GM21381 (cell line): ENCODE data around the gene DSCAM.

Source experiments
- ATAC-seq: cut with Tn5 transposase; IDR thresholded peaks from one replicate; pipeline ENCODE4 v1.9.1; 2021; ENCODE audit warnings: mild to moderate bottlenecking, moderate library complexity; ENCODE audit not compliant: unreplicated experiment

The DSCAM gene

GRCh38 chr21:40839521-40839920 lies 7.4 kb downstream of the DSCAM start:
- ATAC-seq, result no peak

GRCh38 chr21:40837456-40837855 lies 9.5 kb downstream of the DSCAM start:
- no peak for ATAC-seq

GRCh38 chr21:40835184-40835694 lies 11.7 kb downstream of the DSCAM start:
- ATAC-seq, result no peak

GRCh38 chr21:40833184-40833583 lies 13.8 kb downstream of the DSCAM start:
- ATAC-seq, result no peak

- ATAC-seq, result no peak
Measured at GRCh38 chr21:40832316-40832715, 14.6 kb downstream of the DSCAM start.

- no peak for ATAC-seq
Measured at GRCh38 chr21:40830836-40831235, 16.1 kb downstream of the DSCAM start.

- ATAC-seq, result no peak
Measured at GRCh38 chr21:40829791-40830190, 17.2 kb downstream of the DSCAM start.

GRCh38 chr21:40829308-40829707 lies 17.6 kb downstream of the DSCAM start:
- no peak for ATAC-seq

GRCh38 chr21:40827509-40827908 lies 19.4 kb downstream of the DSCAM start:
- ATAC-seq, result no peak

- no peak for ATAC-seq
Measured at GRCh38 chr21:40819071-40819900, 27.7 kb downstream of the DSCAM start.

- ATAC-seq, result no peak
Measured at GRCh38 chr21:40813918-40814317, 33.0 kb downstream of the DSCAM start.

GRCh38 chr21:40809673-40810197 lies 37.2 kb downstream of the DSCAM start:
- no peak for ATAC-seq

GRCh38 chr21:40803101-40803500 lies 43.9 kb downstream of the DSCAM start:
- ATAC-seq, result no peak

- ATAC-seq, result no peak
Measured at GRCh38 chr21:40800126-40800525, 46.8 kb downstream of the DSCAM start.

GRCh38 chr21:40797891-40798290 lies 49.1 kb downstream of the DSCAM start:
- ATAC-seq, result no peak

- ATAC-seq, result no peak
Measured at GRCh38 chr21:40797410-40797809, 49.5 kb downstream of the DSCAM start.

- ATAC-seq, result no peak
Measured at GRCh38 chr21:40796464-40796863, 50.5 kb downstream of the DSCAM start.

GRCh38 chr21:40795313-40795712 lies 51.6 kb downstream of the DSCAM start:
- ATAC-seq, result no peak

- ATAC-seq, result no peak
Measured at GRCh38 chr21:40792691-40793456, 54.1 kb downstream of the DSCAM start.

GRCh38 chr21:40788635-40789034 lies 58.3 kb downstream of the DSCAM start:
- ATAC-seq, result no peak

- ATAC-seq, result no peak
Measured at GRCh38 chr21:40783404-40783803, 63.6 kb downstream of the DSCAM start.
